Measurements from ENCODE around the gene DNASE2B. TPM values are rescaled to one million over a fixed set of nuclear protein-coding genes. Genes with fewer than 3 reads are reported as not detected.

Gene DNASE2B
- total RNA-seq, 1 donor from 2014 or later: not detected

GRCh38 chr1:84363019-84363418, 35.3 kb upstream of the DNASE2B start:
- no peak for DNase-seq
- H3K27me3 ChIP-seq (ENCODE audit: low read depth): no peaks in the 10 kb centered on the region
- H3K4me3 ChIP-seq: no peak overlapping the region
- no peak for TF ChIP-seq CTCF (IDR thresholded peaks at IDR 0.05; ENCODE audit: borderline replicate concordance)
- H3K27ac ChIP-seq (replicated peaks): no peak overlapping the region
- H3K4me1 ChIP-seq: no peaks in the 10 kb centered on the region
- intact Hi-C loops (cut with micrococcal nuclease): no loop called here
- no peaks in the 10 kb centered on the region for H3K9me3 ChIP-seq (replicated peaks)
- H3K36me3 ChIP-seq: no peaks in the 10 kb centered on the region

GRCh38 chr1:84363622-84364021, 34.7 kb upstream of the DNASE2B start:
- intact Hi-C loops (cut with micrococcal nuclease): no loop called here
- Histone ChIP-seq H3K4me1 (no peaks in the 10 kb centered on the region), H3K9me3 (replicated peaks) (no peaks in the 10 kb centered on the region), H3K27ac (replicated peaks) (no peak overlapping the region), H3K4me3 (no peak overlapping the region), H3K36me3 (no peaks in the 10 kb centered on the region), H3K27me3 (ENCODE audit: low read depth) (no peaks in the 10 kb centered on the region)
- TF ChIP-seq CTCF (IDR thresholded peaks at IDR 0.05; ENCODE audit: borderline replicate concordance): no peak
- no peak for DNase-seq

GRCh38 chr1:84365225-84366221, 32.8 kb upstream of the DNASE2B start:
- DNase-seq: no peak
- no peaks in the 10 kb centered on the region for H3K4me1 ChIP-seq
- no peak overlapping the region for H3K4me3 ChIP-seq
- H3K27me3 ChIP-seq (ENCODE audit: low read depth): no peaks in the 10 kb centered on the region
- H3K27ac ChIP-seq (replicated peaks): no peak overlapping the region
- no peaks in the 10 kb centered on the region for H3K36me3 ChIP-seq
- no peak for TF ChIP-seq CTCF (IDR thresholded peaks at IDR 0.05; ENCODE audit: borderline replicate concordance)
- no peaks in the 10 kb centered on the region for H3K9me3 ChIP-seq (replicated peaks)
- intact Hi-C loops (cut with micrococcal nuclease): no loop called here

- H3K9me3 ChIP-seq (replicated peaks): no peaks in the 10 kb centered on the region
- intact Hi-C loops (cut with micrococcal nuclease): no loop called here
- no peak for TF ChIP-seq CTCF (IDR thresholded peaks at IDR 0.05; ENCODE audit: borderline replicate concordance)
- no peak overlapping the region for H3K4me3 ChIP-seq
- H3K36me3 ChIP-seq: no peaks in the 10 kb centered on the region
- no peak for DNase-seq
- no peak overlapping the region for H3K27ac ChIP-seq (replicated peaks)
- no peaks in the 10 kb centered on the region for H3K27me3 ChIP-seq (ENCODE audit: low read depth)
- no peaks in the 10 kb centered on the region for H3K4me1 ChIP-seq
Observed at GRCh38 chr1:84366786-84367185, 31.5 kb upstream of the DNASE2B start.

GRCh38 chr1:84367219-84367618, 31.1 kb upstream of the DNASE2B start:
- no peak for TF ChIP-seq CTCF (IDR thresholded peaks at IDR 0.05; ENCODE audit: borderline replicate concordance)
- Histone ChIP-seq H3K4me3 (no peak overlapping the region), H3K36me3 (no peaks in the 10 kb centered on the region), H3K27ac (replicated peaks) (no peak overlapping the region), H3K27me3 (ENCODE audit: low read depth) (no peaks in the 10 kb centered on the region), H3K9me3 (replicated peaks) (no peaks in the 10 kb centered on the region), H3K4me1 (no peaks in the 10 kb centered on the region)
- DNase-seq: no peak
- intact Hi-C loops (cut with micrococcal nuclease): no loop called here
